HG02970 (cell line): ENCODE results near the gene SLC6A12.

Experiments
- ATAC-seq: cut with Tn5 transposase; IDR thresholded peaks from one replicate; pipeline ENCODE4 v1.9.1; 2021; ENCODE audit warnings: mild to moderate bottlenecking, moderate library complexity, moderate number of reproducible peaks; ENCODE audit not compliant: unreplicated experiment, low FRiP score

SLC6A12 gene

GRCh38 chr12:168763-169525, 45.0 kb downstream of the SLC6A12 start:
- ATAC-seq = no peak

- no peak for ATAC-seq
Observed at GRCh38 chr12:167959-168600, 45.9 kb downstream of the SLC6A12 start.

- no peak for ATAC-seq
Observed at GRCh38 chr12:166425-167075, 47.4 kb downstream of the SLC6A12 start.

DNA sequence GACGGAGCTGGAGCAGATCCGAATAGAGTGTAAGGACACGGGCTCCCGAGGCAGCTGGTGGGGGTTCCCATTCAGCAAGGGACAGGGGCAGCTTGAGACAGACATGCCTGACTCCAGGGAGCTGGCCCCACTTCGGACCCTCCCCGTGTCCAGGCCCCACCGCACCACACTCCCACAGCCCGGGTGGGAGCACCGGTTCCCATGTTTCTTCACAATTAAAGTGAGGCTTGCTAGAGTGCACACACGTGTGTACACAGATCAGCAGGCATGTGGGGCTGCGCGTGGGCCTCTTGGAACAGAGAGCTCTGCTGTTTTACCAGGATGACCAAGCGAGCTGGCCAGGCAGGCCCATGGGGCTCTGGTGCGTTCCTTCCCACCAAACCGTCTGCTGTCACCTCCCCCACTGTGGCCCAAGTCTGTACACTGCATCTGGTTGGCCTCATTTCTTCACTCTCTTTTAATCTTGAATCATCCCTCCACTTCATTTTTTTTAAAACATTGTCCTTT, 48.0 kb downstream of the SLC6A12 start:
- no peak for ATAC-seq

DNA sequence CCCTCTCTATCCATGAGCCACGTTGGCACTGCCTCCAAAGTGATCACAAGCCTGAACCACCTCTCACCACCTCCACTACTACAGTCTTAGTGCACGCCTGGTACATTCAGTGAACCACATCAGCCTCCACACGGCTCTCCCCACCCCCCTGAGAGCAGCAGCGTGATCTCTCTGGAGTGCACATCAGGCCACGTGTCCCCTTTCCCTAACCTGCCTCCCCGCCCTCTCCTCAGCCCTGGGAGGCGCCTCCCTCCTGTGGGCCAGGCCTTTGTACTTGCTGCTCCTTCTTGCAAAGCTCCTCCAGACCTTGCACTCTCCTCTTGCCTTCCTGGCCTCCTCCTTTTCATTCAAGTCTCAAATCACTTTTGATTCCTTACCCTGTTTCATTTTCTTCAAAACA, 49.8 kb downstream of the SLC6A12 start:
- no peak for ATAC-seq

DNA sequence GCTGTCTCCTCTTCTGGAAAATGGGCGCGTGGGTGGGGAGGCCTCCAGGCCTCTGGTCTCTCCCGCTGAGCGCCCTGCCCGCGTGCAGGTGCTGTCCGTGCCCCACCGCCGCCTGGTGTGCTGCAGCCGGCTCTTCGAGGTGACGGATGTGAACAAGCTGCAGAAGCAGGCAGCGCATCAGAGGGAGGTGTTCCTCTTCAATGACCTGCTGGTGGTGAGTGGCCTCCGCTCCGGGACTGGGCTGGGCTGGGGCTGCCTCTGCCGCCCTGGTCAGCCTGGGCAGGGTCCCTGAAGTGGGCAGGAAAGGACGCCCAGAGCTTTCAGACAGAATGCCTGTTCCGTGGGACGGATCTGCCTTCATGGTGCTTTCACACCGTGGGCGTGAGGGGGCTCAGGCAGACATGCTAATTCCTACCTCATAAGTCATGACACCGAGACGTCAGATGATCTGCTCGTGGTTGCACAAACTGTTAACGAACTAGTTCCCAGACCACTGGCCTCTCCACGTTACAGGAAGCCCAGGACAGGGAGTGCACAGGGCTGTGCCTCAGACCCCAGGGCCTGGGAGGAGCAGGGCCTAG, 50.5 kb downstream of the SLC6A12 start:
- no peak for ATAC-seq

DNA sequence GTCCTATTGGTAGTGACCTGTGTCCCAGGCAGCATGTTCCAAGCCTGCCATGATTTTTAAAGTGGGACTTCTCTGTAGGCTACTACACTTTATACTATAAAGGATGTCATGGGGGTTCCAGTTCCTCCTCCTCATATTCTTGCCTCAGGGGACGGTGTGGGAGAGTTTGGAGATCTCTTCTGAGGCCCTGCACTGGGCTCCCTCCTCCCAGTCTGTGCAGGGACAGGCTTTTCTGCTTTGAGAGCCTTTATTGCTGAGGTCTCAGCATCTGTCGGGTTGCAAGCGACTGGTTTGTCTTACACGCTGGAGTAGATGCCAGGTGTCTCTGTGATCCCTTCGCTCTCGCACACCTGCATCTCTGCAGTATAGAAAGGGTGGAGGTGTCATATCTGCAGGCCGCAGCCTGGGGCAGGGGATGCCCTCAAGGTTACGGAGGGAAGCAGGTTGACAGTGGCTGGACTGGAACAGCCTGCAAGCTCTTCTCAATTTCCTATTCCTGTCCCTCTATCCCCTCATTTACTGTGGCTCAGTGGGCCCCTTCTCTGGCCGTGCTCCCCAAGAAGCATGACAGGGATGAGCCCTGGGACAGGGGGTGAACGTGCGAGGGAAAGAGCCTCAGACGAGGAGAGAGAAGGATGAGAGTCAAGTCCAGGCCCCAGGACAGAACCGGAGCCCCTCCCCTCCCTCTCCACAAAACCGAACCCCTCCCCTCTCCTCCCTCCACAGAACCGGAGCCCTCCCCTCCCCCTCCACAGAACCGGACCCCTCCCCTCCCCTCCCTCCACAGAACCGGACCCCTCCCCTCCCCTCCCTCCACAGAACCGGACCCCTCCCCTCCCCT, 51.3 kb downstream of the SLC6A12 start:
- ATAC-seq = no peak

DNA sequence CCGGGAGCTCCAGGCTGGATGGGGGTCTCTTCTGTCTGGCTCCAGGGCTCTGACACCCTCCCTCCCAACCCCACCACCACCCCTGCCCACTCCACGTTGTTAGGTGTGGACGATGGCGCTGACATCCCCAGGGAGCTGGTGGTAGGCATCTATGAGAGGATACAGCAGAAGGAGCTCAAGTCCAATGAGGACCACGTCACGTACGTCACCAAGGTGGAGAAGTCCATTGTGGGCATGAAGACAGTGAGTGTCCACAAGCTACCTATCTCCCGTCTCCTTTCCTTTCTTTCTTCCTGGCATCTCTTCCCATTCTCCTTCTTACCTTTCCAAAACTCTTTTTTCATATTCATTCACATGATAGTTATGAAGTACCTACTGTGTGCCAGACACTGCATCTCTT, 52.1 kb downstream of the SLC6A12 start:
- ATAC-seq = no peak

- ATAC-seq = no peak
Observed at GRCh38 chr12:160858-161257, 53.1 kb downstream of the SLC6A12 start.

GRCh38 chr12:159156-159782, 54.7 kb downstream of the SLC6A12 start:
- ATAC-seq = no peak

DNA sequence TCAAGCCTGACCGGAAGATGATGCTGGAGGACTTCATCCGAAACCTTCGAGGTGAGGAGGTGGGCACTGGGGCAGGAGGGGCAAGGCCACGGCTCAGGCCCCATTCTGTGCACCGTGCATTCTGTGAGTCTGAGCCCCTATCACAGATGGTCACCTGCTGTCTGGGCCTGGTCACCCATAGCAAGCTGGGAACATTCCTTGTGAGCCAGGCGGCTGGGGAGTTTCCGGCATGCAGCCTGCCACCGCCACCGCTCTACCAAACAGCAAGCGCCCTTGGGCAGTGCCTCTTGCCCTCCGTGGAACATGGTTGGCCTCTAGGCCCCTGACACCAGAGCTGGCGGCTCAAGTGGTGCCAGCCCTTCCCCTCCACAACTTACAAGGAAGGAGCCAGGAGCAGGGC, 56.3 kb downstream of the SLC6A12 start:
- ATAC-seq = no peak

- no peak for ATAC-seq
Observed at GRCh38 chr12:156945-157344, 57.0 kb downstream of the SLC6A12 start.

- ATAC-seq = no peak
Observed at GRCh38 chr12:155646-156045, 58.3 kb downstream of the SLC6A12 start.

DNA sequence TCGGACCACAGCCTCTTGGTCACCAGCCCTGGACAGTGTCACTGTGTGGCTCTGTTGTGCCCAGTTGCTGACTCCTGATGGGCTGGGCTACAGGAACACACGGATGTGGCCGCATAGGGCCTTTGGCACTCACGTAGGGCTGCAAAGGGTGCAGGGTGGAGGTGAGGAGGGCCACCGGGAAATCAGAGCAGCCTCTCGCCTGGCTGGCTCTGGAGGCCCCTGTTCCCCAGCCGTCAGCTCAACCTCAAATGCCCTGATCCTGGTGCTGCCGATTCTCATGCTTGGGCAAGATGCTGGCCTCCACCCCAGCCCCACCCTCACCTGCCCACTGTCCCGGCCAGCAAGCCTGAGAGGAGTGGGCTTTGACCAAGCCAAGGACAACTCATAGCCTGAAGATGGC, 59.0 kb downstream of the SLC6A12 start:
- ATAC-seq = no peak

GRCh38 chr12:154058-154457, 59.9 kb downstream of the SLC6A12 start:
- ATAC-seq = no peak

DNA sequence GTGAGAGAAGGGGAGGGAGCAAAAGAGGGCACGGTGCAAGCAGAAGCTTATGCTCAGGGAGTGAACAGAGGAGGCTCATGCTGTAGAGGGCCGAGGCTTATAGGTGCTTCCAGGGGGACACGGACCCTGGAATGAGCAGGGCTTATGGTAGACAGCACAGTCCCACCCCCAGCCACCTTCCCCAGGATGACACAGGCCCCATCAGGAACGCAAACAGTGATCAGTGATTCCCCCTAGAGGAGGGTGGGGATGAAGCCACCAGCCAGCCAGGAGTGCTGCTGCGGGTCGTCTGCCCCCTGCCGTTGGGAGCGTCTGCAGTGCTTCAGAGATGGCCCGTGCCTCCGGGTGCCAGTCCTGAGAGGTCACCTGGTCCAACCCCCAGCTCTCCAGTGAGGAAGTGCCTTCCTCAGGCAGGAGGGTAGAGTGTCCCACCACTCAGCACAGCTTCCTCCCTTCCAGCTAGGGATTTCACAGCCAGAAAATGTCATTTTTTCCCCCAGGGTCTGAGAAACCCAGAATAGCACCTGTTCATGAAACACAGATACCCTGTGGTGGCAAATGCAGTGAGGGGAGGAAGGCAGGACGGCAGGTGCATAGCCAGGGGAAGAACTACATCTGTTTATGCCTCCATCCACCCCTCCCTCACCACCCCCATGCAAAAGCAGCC, 60.7 kb downstream of the SLC6A12 start:
- ATAC-seq = no peak

- no peak for ATAC-seq
Observed at GRCh38 chr12:152440-152839, 61.5 kb downstream of the SLC6A12 start.

DNA sequence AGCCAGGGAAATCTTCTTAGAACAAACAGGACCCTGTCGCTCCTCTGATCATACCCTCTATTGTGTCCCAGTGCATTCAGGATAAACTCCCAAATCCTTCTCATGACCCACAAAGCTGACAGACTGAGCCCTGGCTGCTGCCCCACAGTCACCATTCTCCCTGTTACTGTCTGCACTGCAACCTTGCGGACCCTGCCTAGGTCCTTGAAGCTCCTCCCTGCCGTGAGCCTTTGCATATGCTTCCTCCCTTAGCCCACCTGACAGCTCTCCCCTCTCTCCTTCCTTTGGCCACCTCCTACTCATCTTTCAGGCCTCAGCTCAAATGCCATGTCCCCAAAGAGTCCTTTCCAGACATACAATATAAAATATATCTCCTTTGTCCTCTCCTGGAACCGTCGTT, 62.4 kb downstream of the SLC6A12 start:
- no peak for ATAC-seq

DNA sequence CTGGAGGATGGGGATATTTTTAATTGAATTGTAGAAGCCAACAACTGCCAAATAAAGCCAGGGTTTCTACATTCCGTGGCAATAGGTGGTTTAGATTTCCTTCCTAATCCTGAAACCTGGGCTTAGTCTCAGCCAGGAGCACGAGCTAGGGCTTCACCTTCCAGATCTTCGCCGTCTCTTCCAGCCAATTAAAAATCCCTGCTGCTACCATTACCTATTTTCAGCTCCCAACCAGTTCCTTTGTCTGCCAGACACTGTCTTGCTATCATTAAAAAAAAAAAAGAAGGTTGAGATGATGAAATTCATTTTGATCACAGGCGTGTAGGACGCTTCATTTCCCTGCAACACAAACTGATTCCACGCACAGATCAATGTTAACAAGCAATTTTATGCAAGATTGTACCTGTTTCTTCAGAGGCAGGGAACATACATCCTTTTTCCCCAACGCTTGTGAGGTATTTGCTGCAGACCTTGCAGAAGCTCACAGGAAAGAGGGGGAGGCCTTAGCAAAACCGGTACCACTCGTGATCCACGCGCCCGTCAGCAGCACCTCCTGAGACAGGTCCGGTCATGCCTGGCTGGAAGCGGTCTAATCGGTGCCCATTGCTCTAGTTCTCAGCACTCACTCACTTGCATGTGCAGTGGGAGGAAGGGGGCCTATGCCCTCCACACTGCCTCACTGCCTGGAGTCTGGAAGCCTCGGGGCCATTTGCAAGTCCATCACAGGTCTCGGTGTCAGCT, 65.1 kb downstream of the SLC6A12 start:
- ATAC-seq = no peak
